K562 (cell line): Measurements from ENCODE around the gene IL12B. TPM values are rescaled to one million over a fixed set of nuclear protein-coding genes. Genes with fewer than 3 reads are reported as not detected.
A peak's percentile ranks its signal among the peaks of the same experiment; 100 is the strongest.

Source experiments
- BRF1 ChIP-seq: IDR thresholded peaks from 3 replicates; pipeline ENCODE4 v1.6.1; 2011; ENCODE audit warnings: borderline replicate concordance, mild to moderate bottlenecking; ENCODE audit not compliant: insufficient read length; ENCODE audit errors: extremely low read depth
- DMBX1 ChIP-seq: fragments of 250-450 bp; sonication (Bioruptor Pico); IDR thresholded peaks from 2 replicates; pipeline ENCODE4 v1.8.0; 2022; ENCODE audit warnings: inconsistent platforms, mild to moderate bottlenecking, moderate library complexity, borderline replicate concordance
- EP400 ChIP-seq: fragments of 450-650 bp; IDR thresholded peaks from 2 replicates; pipeline ENCODE4 v1.6.1; 2017; ENCODE audit warnings: antibody characterized with exemption, mild to moderate bottlenecking, moderate library complexity
- FOXA3 ChIP-seq, 2 experiments: fragments of 450-650 bp in 1 of 2; sonication (generic) in 1 of 2; formaldehyde crosslinking; IDR thresholded peaks in 1 of 2; conservative IDR thresholded peaks in 1 of 2; 2 replicates each; pipeline versions ENCODE4 v1.4.0 to v1.8.0; 2020 to 2022; ENCODE audit warnings: mild to moderate bottlenecking in 2 of 2, missing genetic modification reagents in 1 of 2
- GTF2E2 ChIP-seq: fragments of 200-800 bp; sonication (Bioruptor generic); IDR thresholded peaks from 2 replicates; pipeline ENCODE4 v1.6.1; 2016; ENCODE audit warnings: missing genetic modification characterization, missing compliant biosample characterization
- KLF16 ChIP-seq: IDR thresholded peaks from 2 replicates; pipeline ENCODE4 v1.6.1; 2016; ENCODE audit warnings: antibody characterized with exemption
- MAFK ChIP-seq: IDR thresholded peaks from 2 replicates; pipeline ENCODE4 v1.6.1; 2011; ENCODE audit warnings: low read length, improper control_type of control experiment
- OTX1 ChIP-seq: fragments of 450-650 bp; formaldehyde crosslinking; IDR thresholded peaks from 2 replicates; pipeline ENCODE4 v1.4.0; 2022; ENCODE audit warnings: mild to moderate bottlenecking
- RBM25 ChIP-seq: fragments of 200-400 bp; formaldehyde crosslinking; IDR thresholded peaks from 2 replicates; pipeline ENCODE4 v1.6.1; 2018; ENCODE audit warnings: low read length, low read depth, moderate library complexity; ENCODE audit not compliant: severe bottlenecking
- SMARCA4 ChIP-seq: fragments of 450-650 bp; IDR thresholded peaks from 2 replicates; pipeline ENCODE4 v1.6.1; 2016
- TBL1XR1 ChIP-seq, 2 experiments: IDR thresholded peaks; 2 replicates each; pipeline ENCODE4 v1.6.1; 2012; ENCODE audit warnings: improper control_type of control experiment in 2 of 2, low read length in 2 of 2, mild to moderate bottlenecking in 1 of 2
- TEAD2 ChIP-seq: fragments of 450-650 bp; IDR thresholded peaks from 2 replicates; pipeline ENCODE4 v1.6.1; 2016; ENCODE audit warnings: missing genetic modification characterization, control low read depth, missing compliant biosample characterization
- ZNF143 ChIP-seq: sonication (generic); formaldehyde crosslinking; IDR thresholded peaks from 2 replicates; pipeline ENCODE4 v1.9.0; 2022; ENCODE audit warnings: mild to moderate bottlenecking, missing genetic modification reagents
- ZNF23 ChIP-seq: fragments of 250-450 bp; sonication (Bioruptor Pico); IDR thresholded peaks from 2 replicates; pipeline ENCODE4 v1.4.0; 2020; ENCODE audit warnings: mild to moderate bottlenecking
- ZNF263 ChIP-seq: sonication (generic); formaldehyde crosslinking; IDR thresholded peaks from 2 replicates; pipeline ENCODE4 v1.8.0; 2022; ENCODE audit warnings: mild to moderate bottlenecking, missing genetic modification reagents, borderline replicate concordance
- ZNF347 ChIP-seq: fragments of 450-650 bp; formaldehyde crosslinking; IDR thresholded peaks from 2 replicates; pipeline ENCODE4 v1.4.0; 2020; ENCODE audit warnings: low read depth, mild to moderate bottlenecking, moderate library complexity
- ZNF699 ChIP-seq: fragments of 250-450 bp; sonication (Bioruptor Pico); IDR thresholded peaks from 2 replicates; pipeline ENCODE4 v1.8.0; 2021; ENCODE audit warnings: mild to moderate bottlenecking, moderate library complexity; ENCODE audit not compliant: insufficient replicate concordance
- ZNF717 ChIP-seq: fragments of 250-450 bp; sonication (Bioruptor Pico); IDR thresholded peaks from 2 replicates; pipeline ENCODE4 v1.5.0; 2021
- polyA plus RNA-seq, 8 experiments: library from polyadenylated mRNA; depleted of rRNA in 4 of 8; stranded (reverse) in 5 of 8; unstranded in 3 of 8; fragments of >200 nt; fragmentation: Nextera tagmentation in 2 of 8; fragmentation: Illumina TruSeq in 1 of 8; extraction: Ambion mirVana in 2 of 8; extraction: Trizol in 1 of 8; gene quantifications; 2 replicates each; pipeline versions ENCODE4 v1.2.1 to v1.2.3, GENCODE V29; 2011 to 2014; ENCODE audit warnings: inconsistent platforms in 1 of 8, missing spikeins in 1 of 8
- total RNA-seq, 7 experiments: library from RNA; depleted of rRNA in 6 of 7; stranded (reverse); fragments of >200 nt in 6 of 7; fragmentation: Illumina TruSeq in 2 of 7; extraction: Trizol in 2 of 7; gene quantifications; 2 replicates each; pipeline versions ENCODE4 v1.2.1 to v1.2.3, GENCODE V29; 2011 to 2021; ENCODE audit warnings: low replicate concordance in 1 of 7
- TF ChIP-seq, protein P1 (sequence below), 2 experiments: fragments of 150-350 bp in 1 of 2; IDR thresholded peaks; 2 replicates each; pipeline ENCODE4 v1.6.1; 2012 to 2016; ENCODE audit warnings: low read depth in 2 of 2, low read length in 2 of 2, mild to moderate bottlenecking in 1 of 2, moderate library complexity in 1 of 2
- TF ChIP-seq, protein P2 (sequence below): fragments of 200-800 bp; sonication (Bioruptor generic); IDR thresholded peaks from 2 replicates; pipeline ENCODE4 v1.6.1; 2017; ENCODE audit warnings: missing genetic modification characterization, missing compliant biosample characterization
- TF ChIP-seq, protein P3 (sequence below): fragments of 450-650 bp; IDR thresholded peaks from 2 replicates; pipeline ENCODE4 v1.6.1; 2014; ENCODE audit warnings: low read depth, mild to moderate bottlenecking, moderate library complexity, borderline replicate concordance
- TF ChIP-seq, protein P4 (sequence below): sonication (generic); formaldehyde crosslinking; IDR thresholded peaks from 2 replicates; pipeline ENCODE4 v1.9.0; 2022; ENCODE audit warnings: mild to moderate bottlenecking, missing genetic modification reagents

IL12B gene
- total and polyA plus RNA-seq, 9 of the 15 experiments (the other 6 are each of a cell fraction or from before 2014, with no cell fraction given): not detected

DNA sequence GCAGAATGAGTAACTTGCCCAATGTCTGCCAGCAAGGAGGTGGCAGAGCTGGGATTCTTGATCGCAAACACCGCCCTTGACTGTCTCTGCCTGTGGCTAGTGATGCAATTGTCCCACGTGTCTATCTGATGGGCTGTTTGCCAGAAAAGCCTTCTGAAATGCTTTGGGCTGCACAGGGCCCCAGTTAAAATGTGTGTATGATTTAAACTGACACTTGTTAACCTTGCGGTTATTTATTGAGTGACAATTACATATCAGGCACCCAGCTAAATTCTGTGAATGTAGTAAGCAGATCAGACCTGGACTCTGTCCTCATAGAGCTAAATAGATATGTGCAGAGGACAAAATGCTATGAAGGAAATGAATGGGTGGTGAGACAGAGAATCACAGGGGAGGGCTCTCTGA, 11.6 kb upstream of the IL12B start (continued):
- TF ChIP-seq RBM25 (no peak), EP400 (peak; percentile 38; the same call in 1 of the 2 replicates), ZNF699 (CRISPR knock-in tag) (no peak), ZNF717 (CRISPR knock-in tag) (no peak), SMARCA4 (peak; percentile 50; the same call in 1 of the 2 replicates), TBL1XR1 (IDR thresholded peaks at IDR 0.05; ENCODE audit: low read length in 2 of 2) (peak in 1 of 2 experiments; percentile 69; a peak in 1 of 4 replicates), KLF16 (no peak), DMBX1 (CRISPR knock-in tag) (no peak), GTF2E2 (tag) (no peak), OTX1 (CRISPR knock-in tag) (no peak), MAFK (no peak), ZNF347 (CRISPR knock-in tag) (no peak), ZNF23 (CRISPR knock-in tag) (no peak), TEAD2 (tag) (no peak), FOXA3 (CRISPR knock-in tag; conservative IDR thresholded peaks at IDR 0.05 in 1 of 2, IDR thresholded peaks at IDR 0.05 in 1 of 2) (peak in 1 of 2 experiments; percentile 41; a peak in 2 of 4 replicates), ZNF143 (no peak), BRF1 (no peak), ZNF263 (CRISPR knock-in tag) (no peak)
- TF ChIP-seq, protein P1, sequence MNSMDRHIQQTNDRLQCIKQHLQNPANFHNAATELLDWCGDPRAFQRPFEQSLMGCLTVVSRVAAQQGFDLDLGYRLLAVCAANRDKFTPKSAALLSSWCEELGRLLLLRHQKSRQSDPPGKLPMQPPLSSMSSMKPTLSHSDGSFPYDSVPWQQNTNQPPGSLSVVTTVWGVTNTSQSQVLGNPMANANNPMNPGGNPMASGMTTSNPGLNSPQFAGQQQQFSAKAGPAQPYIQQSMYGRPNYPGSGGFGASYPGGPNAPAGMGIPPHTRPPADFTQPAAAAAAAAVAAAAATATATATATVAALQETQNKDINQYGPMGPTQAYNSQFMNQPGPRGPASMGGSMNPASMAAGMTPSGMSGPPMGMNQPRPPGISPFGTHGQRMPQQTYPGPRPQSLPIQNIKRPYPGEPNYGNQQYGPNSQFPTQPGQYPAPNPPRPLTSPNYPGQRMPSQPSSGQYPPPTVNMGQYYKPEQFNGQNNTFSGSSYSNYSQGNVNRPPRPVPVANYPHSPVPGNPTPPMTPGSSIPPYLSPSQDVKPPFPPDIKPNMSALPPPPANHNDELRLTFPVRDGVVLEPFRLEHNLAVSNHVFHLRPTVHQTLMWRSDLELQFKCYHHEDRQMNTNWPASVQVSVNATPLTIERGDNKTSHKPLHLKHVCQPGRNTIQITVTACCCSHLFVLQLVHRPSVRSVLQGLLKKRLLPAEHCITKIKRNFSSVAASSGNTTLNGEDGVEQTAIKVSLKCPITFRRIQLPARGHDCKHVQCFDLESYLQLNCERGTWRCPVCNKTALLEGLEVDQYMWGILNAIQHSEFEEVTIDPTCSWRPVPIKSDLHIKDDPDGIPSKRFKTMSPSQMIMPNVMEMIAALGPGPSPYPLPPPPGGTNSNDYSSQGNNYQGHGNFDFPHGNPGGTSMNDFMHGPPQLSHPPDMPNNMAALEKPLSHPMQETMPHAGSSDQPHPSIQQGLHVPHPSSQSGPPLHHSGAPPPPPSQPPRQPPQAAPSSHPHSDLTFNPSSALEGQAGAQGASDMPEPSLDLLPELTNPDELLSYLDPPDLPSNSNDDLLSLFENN (IDR thresholded peaks at IDR 0.05; ENCODE audit: low read depth in 2 of 2, low read length in 2 of 2): no peak
- TF ChIP-seq, protein P2, sequence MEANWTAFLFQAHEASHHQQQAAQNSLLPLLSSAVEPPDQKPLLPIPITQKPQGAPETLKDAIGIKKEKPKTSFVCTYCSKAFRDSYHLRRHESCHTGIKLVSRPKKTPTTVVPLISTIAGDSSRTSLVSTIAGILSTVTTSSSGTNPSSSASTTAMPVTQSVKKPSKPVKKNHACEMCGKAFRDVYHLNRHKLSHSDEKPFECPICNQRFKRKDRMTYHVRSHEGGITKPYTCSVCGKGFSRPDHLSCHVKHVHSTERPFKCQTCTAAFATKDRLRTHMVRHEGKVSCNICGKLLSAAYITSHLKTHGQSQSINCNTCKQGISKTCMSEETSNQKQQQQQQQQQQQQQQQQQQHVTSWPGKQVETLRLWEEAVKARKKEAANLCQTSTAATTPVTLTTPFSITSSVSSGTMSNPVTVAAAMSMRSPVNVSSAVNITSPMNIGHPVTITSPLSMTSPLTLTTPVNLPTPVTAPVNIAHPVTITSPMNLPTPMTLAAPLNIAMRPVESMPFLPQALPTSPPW (CRISPR knock-in tag): peak; percentile 51
- TF ChIP-seq, protein P3, sequence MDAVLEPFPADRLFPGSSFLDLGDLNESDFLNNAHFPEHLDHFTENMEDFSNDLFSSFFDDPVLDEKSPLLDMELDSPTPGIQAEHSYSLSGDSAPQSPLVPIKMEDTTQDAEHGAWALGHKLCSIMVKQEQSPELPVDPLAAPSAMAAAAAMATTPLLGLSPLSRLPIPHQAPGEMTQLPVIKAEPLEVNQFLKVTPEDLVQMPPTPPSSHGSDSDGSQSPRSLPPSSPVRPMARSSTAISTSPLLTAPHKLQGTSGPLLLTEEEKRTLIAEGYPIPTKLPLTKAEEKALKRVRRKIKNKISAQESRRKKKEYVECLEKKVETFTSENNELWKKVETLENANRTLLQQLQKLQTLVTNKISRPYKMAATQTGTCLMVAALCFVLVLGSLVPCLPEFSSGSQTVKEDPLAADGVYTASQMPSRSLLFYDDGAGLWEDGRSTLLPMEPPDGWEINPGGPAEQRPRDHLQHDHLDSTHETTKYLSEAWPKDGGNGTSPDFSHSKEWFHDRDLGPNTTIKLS: peak; percentile 26; the same call in 1 of the 2 replicates
- TF ChIP-seq, protein P4, sequence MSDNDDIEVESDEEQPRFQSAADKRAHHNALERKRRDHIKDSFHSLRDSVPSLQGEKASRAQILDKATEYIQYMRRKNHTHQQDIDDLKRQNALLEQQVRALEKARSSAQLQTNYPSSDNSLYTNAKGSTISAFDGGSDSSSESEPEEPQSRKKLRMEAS (CRISPR knock-in tag): peak; percentile 43; the same call in 1 of the 2 replicates
